Mesangial cell (primary cell): ENCODE results near the gene MOAP1. TPM values are rescaled to one million over a fixed set of nuclear protein-coding genes. Genes with fewer than 3 reads are reported as not detected.

Experiments used
- total RNA-seq: library from RNA; depleted of rRNA; stranded (reverse); fragments of >200 nt; gene quantifications from 2 replicates; pipeline ENCODE4 v1.2.3, GENCODE V29; 2015

The MOAP1 gene, protein sequence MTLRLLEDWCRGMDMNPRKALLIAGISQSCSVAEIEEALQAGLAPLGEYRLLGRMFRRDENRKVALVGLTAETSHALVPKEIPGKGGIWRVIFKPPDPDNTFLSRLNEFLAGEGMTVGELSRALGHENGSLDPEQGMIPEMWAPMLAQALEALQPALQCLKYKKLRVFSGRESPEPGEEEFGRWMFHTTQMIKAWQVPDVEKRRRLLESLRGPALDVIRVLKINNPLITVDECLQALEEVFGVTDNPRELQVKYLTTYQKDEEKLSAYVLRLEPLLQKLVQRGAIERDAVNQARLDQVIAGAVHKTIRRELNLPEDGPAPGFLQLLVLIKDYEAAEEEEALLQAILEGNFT
- total RNA-seq = 10.8 and 27.6 TPM in 2 replicates

GRCh38 chr14:93184391-93185348 is at the start of gene MOAP1, which contains the start of gene LYSET:
Gene MOAP1 (minus strand): TSS chr14:93184897. CDS start chr14:93184242, 655 bp downstream.
Gene LYSET (plus strand): TSS chr14:93185317. CDS start chr14:93185406, 89 bp downstream.

DNA sequence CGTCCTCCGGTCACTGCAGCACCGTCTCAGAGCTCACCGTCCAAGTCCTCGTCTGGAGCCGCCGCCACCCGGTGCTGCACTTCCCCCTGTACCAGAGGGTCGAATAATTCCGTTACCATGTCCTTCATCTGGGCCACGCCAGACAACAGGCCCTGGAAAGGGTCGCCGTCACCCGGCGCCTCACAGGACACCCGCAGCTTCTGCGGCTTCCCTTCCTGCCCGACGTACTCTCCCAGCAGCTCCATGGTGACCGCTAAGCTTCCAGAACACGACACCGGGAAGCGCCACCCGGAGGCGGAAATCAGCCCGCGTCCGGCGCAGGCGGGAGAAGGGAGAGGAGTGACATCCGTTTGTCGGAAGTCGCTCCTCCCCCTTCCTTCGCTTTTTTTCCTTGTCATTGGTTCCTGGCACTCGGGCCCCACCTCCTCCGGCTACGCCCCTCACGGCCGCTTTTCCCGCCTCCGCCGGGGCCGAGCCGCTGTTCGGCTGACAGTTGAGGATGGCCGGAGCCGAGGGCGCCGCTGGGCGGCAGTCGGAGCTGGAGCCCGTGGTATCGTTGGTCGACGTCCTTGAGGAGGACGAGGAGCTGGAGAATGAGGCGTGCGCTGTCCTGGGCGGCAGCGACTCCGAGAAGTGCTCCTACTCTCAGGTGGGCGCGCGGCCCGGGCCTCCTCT is 22.2 kb upstream of the MOAP1 start, which contains the start of the genes GON7 and UBR7:
Gene GON7, minus strand, starts transcription at position 273 of the 675 bp plus-strand sequence. Its CDS starts 28 bp downstream, at position 245.
Gene UBR7, plus strand, starts transcription at position 464 of the 675 bp plus-strand sequence. Its CDS starts 36 bp downstream, at position 500.

Other genes starting within 250 kb of the MOAP1 start
- 23.8 and 37.8 TPM in 2 replicates for gene ITPK1, start 69.0 kb downstream of the MOAP1 start, total RNA-seq
- gene LYSET, start 420 bp upstream of the MOAP1 start, total RNA-seq = 4.6 and 7.4 TPM in 2 replicates
- 7.0 and 9.1 TPM in 2 replicates for gene GON7, start 22.2 kb upstream of the MOAP1 start, total RNA-seq
- gene UBR7, start 22.4 kb upstream of the MOAP1 start, total RNA-seq = 30.3 and 33.2 TPM in 2 replicates
- gene BTBD7, start 148.1 kb upstream of the MOAP1 start, total RNA-seq = 12.4 and 21.7 TPM in 2 replicates
- gene COX8C, start 162.3 kb upstream of the MOAP1 start, total RNA-seq = not detected in 2 replicates
- 0.13 TPM in 1 of 2 replicates, not detected in the other for gene UNC79, start 246.0 kb upstream of the MOAP1 start, total RNA-seq